Measurements from ENCODE around the gene ACTN2.

ACTN2 gene

DNA sequence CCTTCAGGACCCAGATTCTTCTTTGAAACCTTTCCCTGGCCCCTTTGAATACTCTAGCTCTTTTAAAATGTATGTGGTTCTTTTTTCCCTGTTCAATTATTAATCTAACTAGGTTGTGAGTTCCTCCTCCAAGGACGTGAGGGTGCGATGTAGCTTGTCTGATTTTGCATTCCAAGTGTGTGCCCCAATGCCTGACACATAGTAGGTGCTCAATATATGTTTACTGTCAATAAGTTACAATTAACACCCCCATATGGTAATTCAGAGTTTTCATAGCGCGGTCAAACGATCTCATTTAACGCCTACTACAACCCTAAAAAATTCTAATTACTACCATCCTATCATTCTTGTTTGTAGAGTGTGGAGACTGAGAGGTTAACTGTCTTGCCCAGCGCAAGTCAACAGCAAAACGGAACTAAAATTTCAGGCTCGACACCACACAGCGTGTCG, 108.3 kb downstream of the ACTN2 start (continued):
- TF ChIP-seq, protein P1, sequence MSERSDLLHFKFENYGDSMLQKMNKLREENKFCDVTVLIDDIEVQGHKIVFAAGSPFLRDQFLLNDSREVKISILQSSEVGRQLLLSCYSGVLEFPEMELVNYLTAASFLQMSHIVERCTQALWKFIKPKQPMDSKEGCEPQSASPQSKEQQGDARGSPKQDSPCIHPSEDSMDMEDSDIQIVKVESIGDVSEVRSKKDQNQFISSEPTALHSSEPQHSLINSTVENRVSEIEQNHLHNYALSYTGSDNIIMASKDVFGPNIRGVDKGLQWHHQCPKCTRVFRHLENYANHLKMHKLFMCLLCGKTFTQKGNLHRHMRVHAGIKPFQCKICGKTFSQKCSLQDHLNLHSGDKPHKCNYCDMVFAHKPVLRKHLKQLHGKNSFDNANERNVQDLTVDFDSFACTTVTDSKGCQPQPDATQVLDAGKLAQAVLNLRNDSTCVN (tag by site-specific recombination; optimal IDR thresholded peaks at IDR 0.05) = no peak
- TF ChIP-seq MEIS1 (CRISPR knock-in tag; IDR thresholded peaks at IDR 0.05; ENCODE audit: borderline replicate concordance) (no peak), ZNF311 (tag by site-specific recombination; IDR thresholded peaks at IDR 0.05; ENCODE audit: borderline replicate concordance) (no peak), HOXD13 (CRISPR knock-in tag; IDR thresholded peaks at IDR 0.05; ENCODE audit: borderline replicate concordance) (no peak), ZNF146 (tag by site-specific recombination; IDR thresholded peaks at IDR 0.05) (no peak), ZEB2 (tag by site-specific recombination; IDR thresholded peaks at IDR 0.05) (no peak), ZNF341 (tag by site-specific recombination; IDR thresholded peaks at IDR 0.05; ENCODE audit: low read depth) (no peak), ZNF121 (tag by site-specific recombination; IDR thresholded peaks at IDR 0.05) (peak; percentile 99), WT1 (tag by site-specific recombination; IDR thresholded peaks at IDR 0.05) (no peak), ZNF157 (tag by site-specific recombination; IDR thresholded peaks at IDR 0.05) (no peak), ZNF366 (tag by site-specific recombination; conservative IDR thresholded peaks at IDR 0.05) (no peak), ZNF623 (tag by site-specific recombination; IDR thresholded peaks at IDR 0.05) (no peak), YY2 (tag by site-specific recombination; IDR thresholded peaks at IDR 0.05) (no peak), ZBTB7A (tag by site-specific recombination; IDR thresholded peaks at IDR 0.05; ENCODE audit: low read depth) (no peak), ZNF624 (tag by site-specific recombination; IDR thresholded peaks at IDR 0.05) (no peak), ZNF549 (tag by site-specific recombination; IDR thresholded peaks at IDR 0.05) (no peak), GLIS2 (tag by site-specific recombination; IDR thresholded peaks at IDR 0.05) (no peak), ZNF658 (tag by site-specific recombination; IDR thresholded peaks at IDR 0.05) (no peak), ZNF354C (tag by site-specific recombination; IDR thresholded peaks at IDR 0.05; ENCODE audit: borderline replicate concordance, low read depth) (no peak), ZNF112 (tag by site-specific recombination; IDR thresholded peaks at IDR 0.05) (no peak), ZNF426 (tag by site-specific recombination; IDR thresholded peaks at IDR 0.05) (no peak), ZNF629 (tag by site-specific recombination; IDR thresholded peaks at IDR 0.05) (no peak), ZFP41 (tag by site-specific recombination; IDR thresholded peaks at IDR 0.05; ENCODE audit: borderline replicate concordance) (no peak), ZNF391 (tag by site-specific recombination; IDR thresholded peaks at IDR 0.05; ENCODE audit: borderline replicate concordance, low read depth) (no peak), ZNF626 (tag by site-specific recombination; IDR thresholded peaks at IDR 0.05) (peak; percentile 71; the same call in 1 of the 2 replicates), ZNF274 (IDR thresholded peaks at IDR 0.05; ENCODE audit: low read length) (no peak), ZNF274 (tag by site-specific recombination; IDR thresholded peaks at IDR 0.05; ENCODE audit: borderline replicate concordance) (no peak), SALL2 (tag by site-specific recombination; IDR thresholded peaks at IDR 0.05; ENCODE audit: borderline replicate concordance) (no peak), ZNF140 (tag by site-specific recombination; IDR thresholded peaks at IDR 0.05) (no peak), ZNF10 (tag by site-specific recombination; IDR thresholded peaks at IDR 0.05) (no peak), ZNF394 (tag by site-specific recombination; IDR thresholded peaks at IDR 0.05; ENCODE audit: borderline replicate concordance) (no peak)
- TF ChIP-seq, protein P2, sequence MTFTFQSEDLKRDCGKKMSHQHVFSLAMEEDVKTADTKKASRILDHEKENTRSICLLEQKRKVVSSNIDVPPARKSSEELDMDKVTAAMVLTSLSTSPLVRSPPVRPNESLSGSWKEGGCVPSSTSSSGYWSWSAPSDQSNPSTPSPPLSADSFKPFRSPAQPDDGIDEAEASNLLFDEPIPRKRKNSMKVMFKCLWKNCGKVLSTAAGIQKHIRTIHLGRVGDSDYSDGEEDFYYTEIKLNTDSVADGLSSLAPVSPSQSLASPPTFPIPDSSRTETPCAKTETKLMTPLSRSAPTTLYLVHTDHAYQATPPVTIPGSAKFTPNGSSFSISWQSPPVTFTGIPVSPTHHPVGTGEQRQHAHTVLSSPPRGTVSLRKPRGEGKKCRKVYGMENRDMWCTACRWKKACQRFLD (tag by site-specific recombination; IDR thresholded peaks at IDR 0.05) = no peak
- TF ChIP-seq, protein P3, sequence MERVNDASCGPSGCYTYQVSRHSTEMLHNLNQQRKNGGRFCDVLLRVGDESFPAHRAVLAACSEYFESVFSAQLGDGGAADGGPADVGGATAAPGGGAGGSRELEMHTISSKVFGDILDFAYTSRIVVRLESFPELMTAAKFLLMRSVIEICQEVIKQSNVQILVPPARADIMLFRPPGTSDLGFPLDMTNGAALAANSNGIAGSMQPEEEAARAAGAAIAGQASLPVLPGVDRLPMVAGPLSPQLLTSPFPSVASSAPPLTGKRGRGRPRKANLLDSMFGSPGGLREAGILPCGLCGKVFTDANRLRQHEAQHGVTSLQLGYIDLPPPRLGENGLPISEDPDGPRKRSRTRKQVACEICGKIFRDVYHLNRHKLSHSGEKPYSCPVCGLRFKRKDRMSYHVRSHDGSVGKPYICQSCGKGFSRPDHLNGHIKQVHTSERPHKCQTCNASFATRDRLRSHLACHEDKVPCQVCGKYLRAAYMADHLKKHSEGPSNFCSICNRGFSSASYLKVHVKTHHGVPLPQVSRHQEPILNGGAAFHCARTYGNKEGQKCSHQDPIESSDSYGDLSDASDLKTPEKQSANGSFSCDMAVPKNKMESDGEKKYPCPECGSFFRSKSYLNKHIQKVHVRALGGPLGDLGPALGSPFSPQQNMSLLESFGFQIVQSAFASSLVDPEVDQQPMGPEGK (tag by site-specific recombination; IDR thresholded peaks at IDR 0.05) = no peak
- TF ChIP-seq, protein P4, sequence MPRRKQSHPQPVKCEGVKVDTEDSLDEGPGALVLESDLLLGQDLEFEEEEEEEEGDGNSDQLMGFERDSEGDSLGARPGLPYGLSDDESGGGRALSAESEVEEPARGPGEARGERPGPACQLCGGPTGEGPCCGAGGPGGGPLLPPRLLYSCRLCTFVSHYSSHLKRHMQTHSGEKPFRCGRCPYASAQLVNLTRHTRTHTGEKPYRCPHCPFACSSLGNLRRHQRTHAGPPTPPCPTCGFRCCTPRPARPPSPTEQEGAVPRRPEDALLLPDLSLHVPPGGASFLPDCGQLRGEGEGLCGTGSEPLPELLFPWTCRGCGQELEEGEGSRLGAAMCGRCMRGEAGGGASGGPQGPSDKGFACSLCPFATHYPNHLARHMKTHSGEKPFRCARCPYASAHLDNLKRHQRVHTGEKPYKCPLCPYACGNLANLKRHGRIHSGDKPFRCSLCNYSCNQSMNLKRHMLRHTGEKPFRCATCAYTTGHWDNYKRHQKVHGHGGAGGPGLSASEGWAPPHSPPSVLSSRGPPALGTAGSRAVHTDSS (tag by site-specific recombination; IDR thresholded peaks at IDR 0.05) = peak; percentile 29; the same call in 1 of the 2 replicates
- TF ChIP-seq, protein P5, sequence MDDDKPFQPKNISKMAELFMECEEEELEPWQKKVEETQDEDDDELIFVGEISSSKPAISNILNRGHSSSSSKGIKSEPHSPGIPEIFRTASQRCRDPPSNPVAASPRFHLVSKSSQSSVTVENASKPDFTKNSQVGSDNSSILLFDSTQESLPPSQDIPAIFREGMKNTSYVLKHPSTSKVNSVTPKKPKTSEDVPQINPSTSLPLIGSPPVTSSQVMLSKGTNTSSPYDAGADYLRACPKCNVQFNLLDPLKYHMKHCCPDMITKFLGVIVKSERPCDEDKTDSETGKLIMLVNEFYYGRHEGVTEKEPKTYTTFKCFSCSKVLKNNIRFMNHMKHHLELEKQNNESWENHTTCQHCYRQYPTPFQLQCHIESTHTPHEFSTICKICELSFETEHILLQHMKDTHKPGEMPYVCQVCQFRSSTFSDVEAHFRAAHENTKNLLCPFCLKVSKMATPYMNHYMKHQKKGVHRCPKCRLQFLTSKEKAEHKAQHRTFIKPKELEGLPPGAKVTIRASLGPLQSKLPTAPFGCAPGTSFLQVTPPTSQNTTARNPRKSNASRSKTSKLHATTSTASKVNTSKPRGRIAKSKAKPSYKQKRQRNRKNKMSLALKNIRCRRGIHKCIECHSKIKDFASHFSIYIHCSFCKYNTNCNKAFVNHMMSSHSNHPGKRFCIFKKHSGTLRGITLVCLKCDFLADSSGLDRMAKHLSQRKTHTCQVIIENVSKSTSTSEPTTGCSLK (tag by site-specific recombination; IDR thresholded peaks at IDR 0.05) = no peak
